ENCODE measurements around the gene PDE6B.

DNA sequence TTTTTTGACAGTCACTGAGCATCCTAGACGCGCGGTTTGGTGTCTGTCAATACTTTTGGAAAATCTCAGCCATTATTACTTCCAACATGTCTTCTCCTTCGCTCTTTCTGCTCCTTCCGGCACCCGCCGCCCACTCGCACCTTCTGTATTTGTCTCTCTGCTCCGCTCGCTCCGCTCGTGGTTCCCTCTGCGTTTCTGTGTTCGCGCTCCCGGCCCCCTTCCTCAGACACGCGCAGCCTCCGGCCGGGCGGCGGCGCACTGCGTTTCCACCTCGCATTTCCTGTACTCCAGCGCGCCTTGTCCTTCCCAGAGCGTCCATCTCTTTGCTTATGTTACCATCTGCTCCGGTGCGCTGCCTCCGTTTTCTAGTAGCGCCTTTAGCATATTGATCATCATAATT lies 21.1 kb downstream of the PDE6B start:
- TF ChIP-seq EZH2 (IDR thresholded peaks at IDR 0.05) (no peak), POLR2AphosphoS5 (IDR thresholded peaks at IDR 0.05; ENCODE audit: borderline replicate concordance, low read depth, low read length) (no peak)
